Measurements from ENCODE around the gene CD72. TPM values are rescaled to one million over a fixed set of nuclear protein-coding genes. Genes with fewer than 3 reads are reported as not detected.
"Not testable (repeated sequence)": the region's sequence is repeated elsewhere in the genome, so short reads cannot be mapped to it uniquely, and the experiment has no call there.

CD72 gene
- total RNA-seq, 1 donor from 2014 or later = 3.1 TPM

DNA sequence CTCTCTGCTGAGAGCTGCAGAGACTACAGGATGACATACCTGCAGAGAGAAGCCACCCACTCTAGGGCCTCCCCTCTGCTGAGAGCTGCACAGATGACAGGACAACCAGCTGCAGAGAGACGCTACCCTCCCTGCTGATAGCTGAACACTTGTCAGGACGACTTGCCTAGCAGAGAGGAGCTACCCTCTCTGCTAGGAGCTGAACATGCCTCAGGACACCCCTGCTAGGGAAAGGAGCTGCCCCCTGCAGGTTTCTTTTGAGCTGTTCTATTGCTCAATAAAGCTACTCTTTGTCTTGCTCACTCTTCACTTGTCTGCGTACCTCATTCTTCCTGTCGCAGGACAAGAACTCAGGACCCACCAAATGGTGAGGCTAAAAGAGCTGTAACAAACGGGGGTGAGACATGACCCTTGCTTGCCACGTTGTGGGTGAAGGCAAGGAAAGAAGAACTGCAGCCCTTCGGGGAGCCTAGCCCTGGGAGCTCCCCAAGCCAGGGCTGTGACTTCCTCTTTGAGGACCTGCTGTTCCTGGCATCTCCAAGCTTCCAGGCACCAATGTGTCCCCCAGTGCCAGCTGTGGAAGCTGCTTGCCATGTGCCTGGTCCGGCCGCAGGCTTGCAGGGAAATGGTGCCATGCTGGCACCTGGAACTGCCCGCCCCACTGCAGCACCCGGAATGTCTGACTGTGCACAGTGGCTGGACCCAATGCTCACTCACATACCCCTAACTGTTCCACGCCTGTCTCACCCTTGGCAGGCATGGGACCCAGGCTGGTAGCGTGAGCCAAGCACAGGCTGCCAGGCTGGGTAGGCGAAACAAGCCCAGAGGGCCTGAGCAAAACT, 18.2 kb downstream of the CD72 start:
- Mint-ChIP-seq H3K9me3 (ENCODE audit: low read depth) (peaks cover 4% of the 10 kb centered on the region), H3K27me3 (no peaks in the 10 kb centered on the region), H3K36me3 (ENCODE audit: insufficient read depth) (peaks cover 5% of the 10 kb centered on the region), H3K4me1 (ENCODE audit: low read depth) (peaks cover 8% of the 10 kb centered on the region), H3K27ac (no peak overlapping the region), H3K4me3 (ENCODE audit: low read depth) (no peak overlapping the region)
- DNase-seq (ENCODE audit: low spot score, unreplicated experiment) = no peak
- TF ChIP-seq, protein P1, sequence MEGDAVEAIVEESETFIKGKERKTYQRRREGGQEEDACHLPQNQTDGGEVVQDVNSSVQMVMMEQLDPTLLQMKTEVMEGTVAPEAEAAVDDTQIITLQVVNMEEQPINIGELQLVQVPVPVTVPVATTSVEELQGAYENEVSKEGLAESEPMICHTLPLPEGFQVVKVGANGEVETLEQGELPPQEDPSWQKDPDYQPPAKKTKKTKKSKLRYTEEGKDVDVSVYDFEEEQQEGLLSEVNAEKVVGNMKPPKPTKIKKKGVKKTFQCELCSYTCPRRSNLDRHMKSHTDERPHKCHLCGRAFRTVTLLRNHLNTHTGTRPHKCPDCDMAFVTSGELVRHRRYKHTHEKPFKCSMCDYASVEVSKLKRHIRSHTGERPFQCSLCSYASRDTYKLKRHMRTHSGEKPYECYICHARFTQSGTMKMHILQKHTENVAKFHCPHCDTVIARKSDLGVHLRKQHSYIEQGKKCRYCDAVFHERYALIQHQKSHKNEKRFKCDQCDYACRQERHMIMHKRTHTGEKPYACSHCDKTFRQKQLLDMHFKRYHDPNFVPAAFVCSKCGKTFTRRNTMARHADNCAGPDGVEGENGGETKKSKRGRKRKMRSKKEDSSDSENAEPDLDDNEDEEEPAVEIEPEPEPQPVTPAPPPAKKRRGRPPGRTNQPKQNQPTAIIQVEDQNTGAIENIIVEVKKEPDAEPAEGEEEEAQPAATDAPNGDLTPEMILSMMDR (IDR thresholded peaks at IDR 0.05; ENCODE audit: unreplicated experiment) = peak; percentile 9

DNA sequence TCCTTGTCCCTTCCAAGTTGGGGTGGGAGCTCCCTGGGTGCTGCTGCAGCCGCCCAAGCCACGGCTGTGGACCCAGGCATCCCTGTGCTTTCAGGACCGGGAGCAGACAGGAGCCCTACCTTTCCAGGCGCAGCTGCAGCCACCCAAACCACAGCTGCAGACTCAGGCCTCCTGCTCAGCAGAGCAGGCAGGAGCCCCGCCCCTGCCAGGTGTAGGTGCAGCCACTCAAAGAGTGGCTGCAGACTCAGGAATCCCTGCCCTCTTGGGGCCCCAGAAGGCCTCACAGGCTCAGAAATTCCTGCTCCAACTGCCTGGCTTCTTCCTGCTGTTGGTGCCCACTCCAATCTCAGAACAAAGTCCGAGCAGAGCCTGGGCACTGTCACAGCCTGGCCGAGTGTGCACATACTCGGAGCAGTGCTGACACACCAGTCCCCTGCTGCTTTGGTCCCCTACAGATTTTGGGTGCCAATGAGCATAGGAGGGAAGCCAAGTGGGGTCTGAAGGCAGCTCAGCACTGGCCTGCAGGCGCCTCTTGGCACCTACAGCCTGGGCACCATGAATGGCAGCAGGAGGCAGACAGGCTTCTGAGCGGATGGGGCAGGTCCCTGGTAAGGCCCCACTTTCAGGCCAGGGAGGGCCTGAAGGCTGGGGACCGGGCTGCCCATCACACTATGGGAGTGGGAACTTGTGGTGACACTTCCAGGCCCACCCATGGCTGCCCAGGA, 19.2 kb downstream of the CD72 start:
- TF ChIP-seq, protein P1 (IDR thresholded peaks at IDR 0.05; ENCODE audit: unreplicated experiment) = no peak
- Mint-ChIP-seq H3K4me1 (ENCODE audit: low read depth) (peaks cover 3% of the 10 kb centered on the region), H3K27me3 (no peaks in the 10 kb centered on the region), H3K4me3 (ENCODE audit: low read depth) (no peak overlapping the region), H3K27ac (no peak overlapping the region), H3K36me3 (ENCODE audit: insufficient read depth) (peaks cover 8% of the 10 kb centered on the region), H3K9me3 (ENCODE audit: low read depth) (peaks cover 8% of the 10 kb centered on the region)
- no peak for DNase-seq (ENCODE audit: low spot score, unreplicated experiment)

DNA sequence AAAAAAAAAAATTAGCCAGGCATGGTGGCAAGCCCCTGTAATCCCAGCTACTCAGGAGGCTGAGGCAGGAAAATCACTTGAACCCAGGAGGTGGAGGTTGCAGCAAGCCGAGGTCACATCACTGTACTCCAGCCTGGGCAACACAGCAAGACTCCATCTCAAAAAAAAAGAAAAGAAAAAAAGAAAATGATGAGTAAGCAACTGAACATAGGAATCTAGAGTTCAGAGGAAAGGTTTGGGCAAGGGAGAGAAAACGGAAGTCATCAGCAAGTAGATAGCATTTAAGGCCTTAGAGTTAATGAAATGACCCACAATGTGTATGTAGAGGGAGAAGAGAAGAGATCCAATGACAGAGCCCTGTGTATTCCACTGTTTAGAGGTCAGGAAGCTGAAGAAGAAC, 21.3 kb downstream of the CD72 start:
- Mint-ChIP-seq H3K36me3 (ENCODE audit: insufficient read depth) (peaks cover 19% of the 10 kb centered on the region), H3K9me3 (ENCODE audit: low read depth) (peaks cover 20% of the 10 kb centered on the region)
- not testable (repeated sequence) for H3K4me1 Mint-ChIP-seq (ENCODE audit: low read depth); DNase-seq (ENCODE audit: low spot score, unreplicated experiment); H3K4me3 Mint-ChIP-seq (ENCODE audit: low read depth); H3K27me3 Mint-ChIP-seq; H3K27ac Mint-ChIP-seq

DNA sequence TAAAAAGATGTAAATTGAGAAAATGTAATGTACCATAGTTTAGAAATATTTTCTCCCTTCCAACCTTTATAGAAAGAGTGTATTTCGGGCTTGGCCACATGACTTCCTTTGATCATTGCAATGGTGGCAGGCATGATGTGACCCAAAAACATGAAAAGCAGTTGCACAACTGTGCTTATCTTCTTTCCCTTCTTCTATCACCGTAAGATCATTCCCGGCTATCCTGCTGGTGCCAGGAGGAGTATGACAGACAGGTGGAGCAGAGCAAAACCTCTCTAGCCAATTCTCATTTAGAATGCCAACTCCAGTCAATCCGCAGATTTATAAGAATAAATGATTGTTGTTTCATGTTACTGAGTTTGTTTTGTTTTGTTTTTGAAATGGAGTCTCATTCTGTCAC, 23.7 kb downstream of the CD72 start:
- Mint-ChIP-seq H3K4me3 (ENCODE audit: low read depth) (no peak overlapping the region), H3K4me1 (ENCODE audit: low read depth) (no peaks in the 10 kb centered on the region), H3K9me3 (ENCODE audit: low read depth) (peaks cover 20% of the 10 kb centered on the region), H3K27ac (no peak overlapping the region), H3K36me3 (ENCODE audit: insufficient read depth) (peaks cover 19% of the 10 kb centered on the region), H3K27me3 (no peaks in the 10 kb centered on the region)
- no peak for DNase-seq (ENCODE audit: low spot score, unreplicated experiment)
- TF ChIP-seq, protein P1 (IDR thresholded peaks at IDR 0.05; ENCODE audit: unreplicated experiment) = no peak

DNA sequence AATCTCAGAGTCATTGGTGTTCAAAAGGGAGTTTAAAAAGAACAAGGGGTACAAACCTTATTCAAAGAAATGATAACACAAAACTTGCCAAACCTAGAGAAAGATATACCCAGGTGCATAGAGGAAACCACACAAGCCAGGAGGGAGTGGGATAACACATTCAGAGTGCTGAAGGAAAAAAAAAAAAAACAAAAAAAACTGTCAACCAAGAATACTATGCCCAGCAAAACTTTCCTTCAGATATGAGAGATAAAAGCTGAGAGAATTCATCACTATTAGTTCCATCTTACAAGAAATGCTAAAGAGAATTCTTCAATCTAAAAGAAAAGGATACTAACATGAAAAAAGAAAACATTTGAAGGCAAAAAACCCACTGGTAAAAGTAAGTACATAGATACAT, 24.6 kb downstream of the CD72 start:
- Mint-ChIP-seq H3K27ac (peak overlapping the region; percentile 45), H3K4me3 (ENCODE audit: low read depth) (no peak overlapping the region), H3K9me3 (ENCODE audit: low read depth) (peaks cover 20% of the 10 kb centered on the region), H3K27me3 (no peaks in the 10 kb centered on the region), H3K36me3 (ENCODE audit: insufficient read depth) (peaks cover 21% of the 10 kb centered on the region), H3K4me1 (ENCODE audit: low read depth) (no peaks in the 10 kb centered on the region)
- TF ChIP-seq, protein P1 (IDR thresholded peaks at IDR 0.05; ENCODE audit: unreplicated experiment) = no peak
- DNase-seq (ENCODE audit: low spot score, unreplicated experiment) = no peak

DNA sequence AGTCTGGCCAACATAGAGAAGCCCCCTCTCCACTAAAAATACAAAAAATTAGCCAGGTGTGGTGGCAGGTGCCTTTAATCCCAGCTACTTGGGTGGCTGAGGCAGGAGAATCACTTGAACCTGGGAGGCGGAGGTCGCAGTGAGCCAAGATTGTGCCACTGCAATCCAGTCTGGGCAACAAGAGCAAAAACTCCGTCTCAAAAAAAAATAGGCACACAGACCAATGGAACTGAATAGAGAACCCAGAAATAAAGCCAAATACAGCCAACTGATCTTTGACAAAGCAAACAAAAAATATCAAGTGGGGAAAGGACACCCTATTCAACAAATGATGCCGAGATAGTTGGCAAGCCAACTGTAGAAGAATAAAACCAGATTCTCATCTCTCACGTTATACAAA, 29.7 kb downstream of the CD72 start:
- Mint-ChIP-seq H3K9me3 (ENCODE audit: low read depth) (peaks cover 27% of the 10 kb centered on the region), H3K36me3 (ENCODE audit: insufficient read depth) (peaks cover 12% of the 10 kb centered on the region)
- H3K4me3 Mint-ChIP-seq (ENCODE audit: low read depth); H3K27me3 Mint-ChIP-seq; H3K4me1 Mint-ChIP-seq (ENCODE audit: low read depth); H3K27ac Mint-ChIP-seq; DNase-seq (ENCODE audit: low spot score, unreplicated experiment): not testable (repeated sequence)

DNA sequence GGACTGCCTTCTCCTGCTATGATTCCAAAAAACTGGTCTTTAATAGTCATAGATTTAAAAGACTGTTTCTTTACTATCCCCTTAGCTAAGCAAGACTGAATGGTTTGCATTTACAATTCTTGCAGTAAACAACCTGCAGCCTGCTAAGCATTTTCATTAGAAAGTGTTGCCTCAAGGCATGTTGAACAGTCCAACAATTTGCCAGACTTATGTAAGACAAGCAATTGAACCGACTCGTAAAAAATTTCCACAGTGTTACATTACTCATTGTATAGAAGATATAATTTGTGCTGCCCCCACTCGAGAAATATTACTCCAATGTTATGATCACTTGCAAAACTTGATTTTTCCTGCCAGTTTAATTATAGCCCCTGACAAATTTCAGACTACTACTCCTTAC, 33.5 kb downstream of the CD72 start:
- peaks cover 15% of the 10 kb centered on the region for H3K36me3 Mint-ChIP-seq (ENCODE audit: insufficient read depth)
- not testable (repeated sequence) for H3K4me3 Mint-ChIP-seq (ENCODE audit: low read depth); H3K27ac Mint-ChIP-seq; DNase-seq (ENCODE audit: low spot score, unreplicated experiment); H3K4me1 Mint-ChIP-seq (ENCODE audit: low read depth); H3K27me3 Mint-ChIP-seq
- peaks cover 35% of the 10 kb centered on the region for H3K9me3 Mint-ChIP-seq (ENCODE audit: low read depth)

DNA sequence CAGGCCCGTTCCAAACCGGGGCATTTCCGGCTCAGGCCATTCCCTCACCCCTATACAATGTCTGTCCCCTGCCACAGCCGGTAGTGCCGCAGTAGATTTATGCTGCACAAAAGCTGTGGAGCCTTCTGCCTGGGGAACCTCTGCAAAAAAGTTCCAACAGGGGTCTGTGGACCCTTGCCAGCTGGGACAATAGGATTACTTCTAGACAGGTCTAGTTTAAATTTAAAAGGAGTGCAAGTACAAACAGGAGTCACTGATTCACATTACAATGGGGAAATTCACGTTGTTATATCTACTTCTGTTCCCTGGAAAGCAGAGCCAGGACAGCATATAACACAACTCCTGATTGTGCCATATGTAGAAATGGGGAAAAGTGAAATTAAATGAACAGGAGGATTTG, 34.7 kb downstream of the CD72 start:
- Mint-ChIP-seq H3K36me3 (ENCODE audit: insufficient read depth) (peaks cover 17% of the 10 kb centered on the region), H3K9me3 (ENCODE audit: low read depth) (peaks cover 39% of the 10 kb centered on the region), H3K27ac (peak overlapping the region; percentile 42)
- DNase-seq (ENCODE audit: low spot score, unreplicated experiment); H3K4me3 Mint-ChIP-seq (ENCODE audit: low read depth); H3K4me1 Mint-ChIP-seq (ENCODE audit: low read depth); H3K27me3 Mint-ChIP-seq: not testable (repeated sequence)

DNA sequence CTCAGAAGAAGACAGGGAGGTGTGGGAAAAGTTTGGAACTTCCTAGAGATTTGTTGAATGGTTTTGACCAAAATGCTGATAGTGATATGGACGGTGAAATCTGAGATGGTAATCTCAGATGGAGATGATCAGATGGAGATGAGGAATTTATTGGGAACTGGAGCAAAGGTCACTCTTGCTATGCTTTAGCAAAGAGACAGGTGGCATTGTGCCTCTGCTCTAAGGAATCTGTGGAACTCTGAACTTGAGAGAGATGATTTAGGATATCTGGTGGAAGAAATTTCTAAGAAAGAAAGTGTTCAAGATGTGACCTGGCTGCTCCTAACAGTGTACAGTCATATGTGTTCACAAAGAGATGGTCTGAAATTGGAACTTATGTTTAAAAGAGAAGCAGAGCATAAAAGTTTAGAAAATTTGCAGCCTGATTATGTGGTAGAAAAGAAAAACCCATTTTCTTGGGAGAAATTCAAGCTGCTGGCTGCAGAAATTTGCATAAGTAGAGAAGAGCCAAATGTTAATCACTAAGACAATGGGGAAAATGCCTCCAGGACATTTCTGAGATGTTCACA, 38.5 kb downstream of the CD72 start:
- Mint-ChIP-seq H3K9me3 (ENCODE audit: low read depth) (peaks cover 23% of the 10 kb centered on the region), H3K36me3 (ENCODE audit: insufficient read depth) (peaks cover 15% of the 10 kb centered on the region)
- not testable (repeated sequence) for H3K4me1 Mint-ChIP-seq (ENCODE audit: low read depth); DNase-seq (ENCODE audit: low spot score, unreplicated experiment); H3K4me3 Mint-ChIP-seq (ENCODE audit: low read depth); H3K27ac Mint-ChIP-seq; H3K27me3 Mint-ChIP-seq

Measured in progenitor cell of endocrine pancreas (in vitro differentiated cells).